Measurements from ENCODE around the gene RBFOX2. TPM values are rescaled to one million over a fixed set of nuclear protein-coding genes. Genes with fewer than 3 reads are reported as not detected.

RBFOX2 gene
- total and polyA plus RNA-seq, 10 of the 15 experiments (the other 5 are each of a cell fraction or from before 2014, with no cell fraction given), result 0.01 to 2.7 (median 0.17) TPM; not detected in 4

GRCh38 chr22:35783943-35784614 is 244.5 kb downstream of the RBFOX2 start:
- CTCF ChIA-PET, result no interaction called here
- TF ChIP-seq HDAC6 (IDR thresholded peaks at IDR 0.05; ENCODE audit: unreplicated experiment), result no peak
- TF ChIP-seq NFXL1 (IDR thresholded peaks at IDR 0.05; ENCODE audit: borderline replicate concordance), result no peak
- TF ChIP-seq CEBPB (IDR thresholded peaks at IDR 0.05; ENCODE audit: borderline replicate concordance in 1 of 2, low read depth in 2 of 2, low read length in 2 of 2), result no peak
- TF ChIP-seq TCF12 (IDR thresholded peaks at IDR 0.05; ENCODE audit: low read depth, low read length), result no peak
- no peak for TF ChIP-seq MEF2B (IDR thresholded peaks at IDR 0.05; ENCODE audit: partially characterized antibody, poor library complexity, severe bottlenecking)
- TF ChIP-seq ZBTB40 (IDR thresholded peaks at IDR 0.05; ENCODE audit: borderline replicate concordance), result no peak
- no peak for TF ChIP-seq MYC (IDR thresholded peaks at IDR 0.05; ENCODE audit: insufficient read depth, insufficient read length, insufficient replicate concordance, low read length, severe bottlenecking)
- TF ChIP-seq MLLT1 (IDR thresholded peaks at IDR 0.05), result no peak
- no peak for TF ChIP-seq TBL1XR1 (IDR thresholded peaks at IDR 0.05; ENCODE audit: low read depth, low read length)
- no peak for TF ChIP-seq BHLHE40 (IDR thresholded peaks at IDR 0.05; ENCODE audit: borderline replicate concordance in 1 of 2, low read depth in 2 of 2, low read length in 1 of 2)
- no peak for TF ChIP-seq ZNF274 (IDR thresholded peaks at IDR 0.05; ENCODE audit: insufficient read depth, insufficient read length)
- TF ChIP-seq MAX (IDR thresholded peaks at IDR 0.05; ENCODE audit: low read depth, low read length), result no peak
- no peak for TF ChIP-seq SMAD5 (IDR thresholded peaks at IDR 0.05; ENCODE audit: low read depth)
- Histone ChIP-seq H3K27ac (ENCODE audit: control insufficient read depth, insufficient read depth) (no peak overlapping the region), H3K4me2 (ENCODE audit: control insufficient read depth, insufficient read depth) (no peak overlapping the region), H3K4me1 (ENCODE audit: control insufficient read depth, insufficient read depth, low read length) (no peaks in the 10 kb centered on the region), H4K20me1 (ENCODE audit: control insufficient read depth, insufficient read depth) (no peaks in the 10 kb centered on the region), H3K9ac (ENCODE audit: control insufficient read depth, insufficient read depth, low read length) (no peak overlapping the region), H3K27me3 (replicated peaks in 1 of 2; ENCODE audit: control insufficient read depth in 2 of 2, insufficient read depth in 2 of 2, low read length in 1 of 2) (peaks cover 0 to 3% of the 10 kb centered on the region in 2 experiments; a peak in 3 of 4 replicates), H3K4me3 (no peak overlapping the region), H3K9me3 (replicated peaks; ENCODE audit: control insufficient read depth, insufficient read depth, low read length) (no peaks in the 10 kb centered on the region), H2AFZ (ENCODE audit: control insufficient read depth, low read depth, low read length) (no peak overlapping the region), H3K36me3 (ENCODE audit: control insufficient read depth in 2 of 2, insufficient read depth in 2 of 2, low read length in 1 of 2) (no peaks in the 10 kb centered on the region), H3K79me2 (ENCODE audit: control insufficient read depth, insufficient read depth, low read length) (no peaks in the 10 kb centered on the region)
- FAIRE-seq (no peak), ATAC-seq (no peak), DNase-seq (ENCODE audit: low read depth, low spot score) (no peak)
- RAD21 ChIA-PET (ENCODE audit: unreplicated experiment), result no interaction called here
- no TSS peak for BruUV-seq (replicated peaks)
- in situ Hi-C loops (cut with MboI) (no loop called here), intact Hi-C loops (cut with micrococcal nuclease; ENCODE audit: unreplicated experiment) (no loop called here)
- SMC1A ChIA-PET (ENCODE audit: uncharacterized antibody, unreplicated experiment), result no interaction called here
- POLR2A ChIA-PET, result no interaction called here
- 41% methylated on average over 11 of the region's 11 CpGs for WGBS (ENCODE audit: insufficient coverage, insufficient replicate concordance, low lambda C conversion rate, missing lambda C conversion rate)

All from GM12878 (cell line).